DOHH2 (cell line): ENCODE results near the gene AANAT.

Experiments
- EZH2phosphoT487 ChIP-seq: fragments of 200-600 bp; sonication (generic); IDR thresholded peaks from 2 replicates; pipeline ENCODE4 v1.6.1; 2017; ENCODE audit warnings: borderline replicate concordance, mild to moderate bottlenecking, antibody characterized with exemption, low read length, moderate library complexity, mixed read lengths
- TF ChIP-seq, protein P1 (sequence below): fragments of 200-600 bp; sonication (generic); IDR thresholded peaks from one replicate; pipeline ENCODE4 v1.5.1; 2014; ENCODE audit warnings: antibody characterized with exemption, mild to moderate bottlenecking, low read depth, low read length; ENCODE audit not compliant: poor library complexity, severe bottlenecking

DNA sequence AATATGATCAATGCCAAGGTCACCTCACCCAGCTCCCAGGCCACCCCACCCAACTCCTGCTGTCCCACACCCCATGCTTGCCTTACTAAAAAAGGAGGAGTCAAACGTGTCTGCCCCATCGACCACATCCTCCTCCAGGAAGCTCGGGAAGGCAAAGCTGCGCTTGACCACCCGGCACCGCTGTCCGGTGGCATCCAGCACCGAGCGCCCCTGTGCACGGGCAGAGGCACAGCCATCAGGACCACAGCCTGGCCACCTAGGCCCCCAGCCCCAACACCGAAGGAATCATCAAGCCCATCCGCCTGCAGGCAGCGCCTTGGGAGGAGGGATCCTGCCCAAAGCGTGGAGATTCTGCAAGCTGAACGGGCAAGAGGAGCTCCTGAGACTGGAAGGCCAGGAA is 10.2 kb downstream of the AANAT start:
- TF ChIP-seq, protein P1, sequence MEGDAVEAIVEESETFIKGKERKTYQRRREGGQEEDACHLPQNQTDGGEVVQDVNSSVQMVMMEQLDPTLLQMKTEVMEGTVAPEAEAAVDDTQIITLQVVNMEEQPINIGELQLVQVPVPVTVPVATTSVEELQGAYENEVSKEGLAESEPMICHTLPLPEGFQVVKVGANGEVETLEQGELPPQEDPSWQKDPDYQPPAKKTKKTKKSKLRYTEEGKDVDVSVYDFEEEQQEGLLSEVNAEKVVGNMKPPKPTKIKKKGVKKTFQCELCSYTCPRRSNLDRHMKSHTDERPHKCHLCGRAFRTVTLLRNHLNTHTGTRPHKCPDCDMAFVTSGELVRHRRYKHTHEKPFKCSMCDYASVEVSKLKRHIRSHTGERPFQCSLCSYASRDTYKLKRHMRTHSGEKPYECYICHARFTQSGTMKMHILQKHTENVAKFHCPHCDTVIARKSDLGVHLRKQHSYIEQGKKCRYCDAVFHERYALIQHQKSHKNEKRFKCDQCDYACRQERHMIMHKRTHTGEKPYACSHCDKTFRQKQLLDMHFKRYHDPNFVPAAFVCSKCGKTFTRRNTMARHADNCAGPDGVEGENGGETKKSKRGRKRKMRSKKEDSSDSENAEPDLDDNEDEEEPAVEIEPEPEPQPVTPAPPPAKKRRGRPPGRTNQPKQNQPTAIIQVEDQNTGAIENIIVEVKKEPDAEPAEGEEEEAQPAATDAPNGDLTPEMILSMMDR = no peak
- TF ChIP-seq EZH2phosphoT487 = no peak
